Measurements from ENCODE around the gene RXRB. TPM values are rescaled to one million over a fixed set of nuclear protein-coding genes. Genes with fewer than 3 reads are reported as not detected.

The RXRB gene
- total and polyA plus RNA-seq, 2 of the 13 experiments (the other 11 are each of a cell fraction or from before 2014, with no cell fraction given): 26.7 to 55.7 TPM

DNA sequence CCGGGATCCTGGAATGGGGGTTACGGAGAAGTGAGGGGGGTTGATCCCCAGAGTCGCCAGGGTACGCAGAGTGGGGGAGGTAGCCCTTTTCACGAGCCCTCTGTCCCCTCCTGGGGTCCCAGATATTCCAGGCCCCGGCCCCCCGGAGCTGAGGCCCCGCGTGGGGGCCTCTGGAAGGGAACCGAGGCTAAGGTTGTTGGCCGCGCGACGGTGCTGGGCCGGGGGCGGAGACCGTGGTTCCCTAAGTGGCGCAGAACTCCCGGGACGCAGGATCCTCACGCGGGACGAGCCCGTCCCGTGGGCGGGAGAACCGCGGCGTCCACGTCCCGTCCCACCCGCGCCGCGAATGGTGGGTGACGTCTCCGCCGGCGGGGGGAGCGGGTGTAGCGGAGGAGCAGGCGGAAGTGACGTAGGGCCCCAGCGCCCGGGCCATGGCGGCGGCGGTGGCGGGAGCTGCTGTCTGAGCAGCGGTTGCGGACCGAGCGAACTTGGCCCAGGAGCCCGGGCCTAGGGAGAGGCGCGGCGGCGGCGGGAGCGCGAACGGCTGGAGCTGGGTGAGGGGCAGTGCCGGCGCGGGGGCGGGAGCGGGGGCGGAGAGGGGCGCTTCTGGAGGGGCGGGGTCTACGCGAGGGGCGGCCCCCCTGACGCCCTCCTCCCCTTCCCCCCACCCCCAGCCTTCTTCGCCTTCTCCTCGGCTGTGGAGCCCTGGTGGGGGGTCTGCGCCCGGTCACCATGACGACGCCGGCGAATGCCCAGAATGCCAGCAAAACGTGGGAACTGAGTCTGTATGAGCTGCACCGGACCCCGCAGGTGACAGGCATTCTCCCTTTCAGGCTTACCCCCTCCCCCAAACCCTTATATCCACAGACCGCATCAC lies 7.9 kb upstream of the RXRB start, which contains the start of gene RING1 (continued):
- TF ChIP-seq, protein P1, sequence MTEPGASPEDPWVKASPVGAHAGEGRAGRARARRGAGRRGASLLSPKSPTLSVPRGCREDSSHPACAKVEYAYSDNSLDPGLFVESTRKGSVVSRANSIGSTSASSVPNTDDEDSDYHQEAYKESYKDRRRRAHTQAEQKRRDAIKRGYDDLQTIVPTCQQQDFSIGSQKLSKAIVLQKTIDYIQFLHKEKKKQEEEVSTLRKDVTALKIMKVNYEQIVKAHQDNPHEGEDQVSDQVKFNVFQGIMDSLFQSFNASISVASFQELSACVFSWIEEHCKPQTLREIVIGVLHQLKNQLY (CRISPR knock-in tag; IDR thresholded peaks at IDR 0.05): no peak; the same call in 1 of the 2 replicates
- TF ChIP-seq ZNF207 (IDR thresholded peaks at IDR 0.05; ENCODE audit: borderline replicate concordance) (no peak), SMAD9 (CRISPR knock-in tag; IDR thresholded peaks at IDR 0.05) (no peak), NFKB2 (CRISPR knock-in tag; IDR thresholded peaks at IDR 0.05; ENCODE audit: borderline replicate concordance) (peak; percentile 65; the same call in 1 of the 2 replicates), ZNF562 (CRISPR knock-in tag; IDR thresholded peaks at IDR 0.05; ENCODE audit: borderline replicate concordance) (0 out of 2 replicates have a peak, but pooled peaks have one; percentile 38), ZNF780A (CRISPR knock-in tag; IDR thresholded peaks at IDR 0.05) (peak; percentile 60; the same call in 1 of the 2 replicates), ZNF205 (CRISPR knock-in tag; IDR thresholded peaks at IDR 0.05) (peak; percentile 75; the same call in 1 of the 2 replicates), ZNF619 (CRISPR knock-in tag; IDR thresholded peaks at IDR 0.05) (peak; percentile 87), MXD4 (CRISPR knock-in tag; IDR thresholded peaks at IDR 0.05) (peak; percentile 34; the same call in 1 of the 2 replicates), ETV6 (CRISPR knock-in tag; conservative IDR thresholded peaks at IDR 0.05) (0 out of 2 replicates have a peak, but pooled peaks have one; percentile 52), HMG20A (CRISPR knock-in tag; IDR thresholded peaks at IDR 0.05; ENCODE audit: borderline replicate concordance) (no peak), ATF7 (IDR thresholded peaks at IDR 0.05) (no peak), ATF7 (CRISPR knock-in tag; IDR thresholded peaks at IDR 0.05) (peak; percentile 49; the same call in 1 of the 2 replicates), ZNF251 (CRISPR knock-in tag; IDR thresholded peaks at IDR 0.05) (no peak), MYNN (CRISPR knock-in tag; IDR thresholded peaks at IDR 0.05; ENCODE audit: low read depth) (no peak; the same call in 1 of the 2 replicates), ZMAT3 (CRISPR knock-in tag; conservative IDR thresholded peaks at IDR 0.05) (0 out of 2 replicates have a peak, but pooled peaks have one; percentile 47)
- TF ChIP-seq, protein P2, sequence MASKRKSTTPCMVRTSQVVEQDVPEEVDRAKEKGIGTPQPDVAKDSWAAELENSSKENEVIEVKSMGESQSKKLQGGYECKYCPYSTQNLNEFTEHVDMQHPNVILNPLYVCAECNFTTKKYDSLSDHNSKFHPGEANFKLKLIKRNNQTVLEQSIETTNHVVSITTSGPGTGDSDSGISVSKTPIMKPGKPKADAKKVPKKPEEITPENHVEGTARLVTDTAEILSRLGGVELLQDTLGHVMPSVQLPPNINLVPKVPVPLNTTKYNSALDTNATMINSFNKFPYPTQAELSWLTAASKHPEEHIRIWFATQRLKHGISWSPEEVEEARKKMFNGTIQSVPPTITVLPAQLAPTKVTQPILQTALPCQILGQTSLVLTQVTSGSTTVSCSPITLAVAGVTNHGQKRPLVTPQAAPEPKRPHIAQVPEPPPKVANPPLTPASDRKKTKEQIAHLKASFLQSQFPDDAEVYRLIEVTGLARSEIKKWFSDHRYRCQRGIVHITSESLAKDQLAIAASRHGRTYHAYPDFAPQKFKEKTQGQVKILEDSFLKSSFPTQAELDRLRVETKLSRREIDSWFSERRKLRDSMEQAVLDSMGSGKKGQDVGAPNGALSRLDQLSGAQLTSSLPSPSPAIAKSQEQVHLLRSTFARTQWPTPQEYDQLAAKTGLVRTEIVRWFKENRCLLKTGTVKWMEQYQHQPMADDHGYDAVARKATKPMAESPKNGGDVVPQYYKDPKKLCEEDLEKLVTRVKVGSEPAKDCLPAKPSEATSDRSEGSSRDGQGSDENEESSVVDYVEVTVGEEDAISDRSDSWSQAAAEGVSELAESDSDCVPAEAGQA (IDR thresholded peaks at IDR 0.05; ENCODE audit: low read depth): peak; percentile 92
- TF ChIP-seq, protein P2 (CRISPR knock-in tag; IDR thresholded peaks at IDR 0.05; ENCODE audit: borderline replicate concordance): no peak
- TF ChIP-seq, protein P3, sequence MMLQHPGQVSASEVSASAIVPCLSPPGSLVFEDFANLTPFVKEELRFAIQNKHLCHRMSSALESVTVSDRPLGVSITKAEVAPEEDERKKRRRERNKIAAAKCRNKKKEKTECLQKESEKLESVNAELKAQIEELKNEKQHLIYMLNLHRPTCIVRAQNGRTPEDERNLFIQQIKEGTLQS (CRISPR knock-in tag; IDR thresholded peaks at IDR 0.05): peak; percentile 83
- TF ChIP-seq, protein P4, sequence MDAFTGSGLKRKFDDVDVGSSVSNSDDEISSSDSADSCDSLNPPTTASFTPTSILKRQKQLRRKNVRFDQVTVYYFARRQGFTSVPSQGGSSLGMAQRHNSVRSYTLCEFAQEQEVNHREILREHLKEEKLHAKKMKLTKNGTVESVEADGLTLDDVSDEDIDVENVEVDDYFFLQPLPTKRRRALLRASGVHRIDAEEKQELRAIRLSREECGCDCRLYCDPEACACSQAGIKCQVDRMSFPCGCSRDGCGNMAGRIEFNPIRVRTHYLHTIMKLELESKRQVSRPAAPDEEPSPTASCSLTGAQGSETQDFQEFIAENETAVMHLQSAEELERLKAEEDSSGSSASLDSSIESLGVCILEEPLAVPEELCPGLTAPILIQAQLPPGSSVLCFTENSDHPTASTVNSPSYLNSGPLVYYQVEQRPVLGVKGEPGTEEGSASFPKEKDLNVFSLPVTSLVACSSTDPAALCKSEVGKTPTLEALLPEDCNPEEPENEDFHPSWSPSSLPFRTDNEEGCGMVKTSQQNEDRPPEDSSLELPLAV (CRISPR knock-in tag; conservative IDR thresholded peaks at IDR 0.05; ENCODE audit: low read depth): 0 out of 2 replicates have a peak, but pooled peaks have one; percentile 42
- TF ChIP-seq, protein P5, sequence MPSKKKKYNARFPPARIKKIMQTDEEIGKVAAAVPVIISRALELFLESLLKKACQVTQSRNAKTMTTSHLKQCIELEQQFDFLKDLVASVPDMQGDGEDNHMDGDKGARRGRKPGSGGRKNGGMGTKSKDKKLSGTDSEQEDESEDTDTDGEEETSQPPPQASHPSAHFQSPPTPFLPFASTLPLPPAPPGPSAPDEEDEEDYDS (CRISPR knock-in tag; IDR thresholded peaks at IDR 0.05): peak; percentile 83
